Stimulated activated naive CD8-positive, alpha-beta T cell treated with anti-CD3 and anti-CD28 coated beads, Interleukin-15, amount 100 ng/mL, for 72 hours (primary cell): Measurements from ENCODE around the gene C20orf202.
A peak's percentile ranks its signal among the peaks of the same experiment; 100 is the strongest.

ENCODE experiments used
- ATAC-seq: fragments of 150-1000 bp; cut with Tn5 transposase; 2 replicates; pipeline ENCODE4 v1.10.0; 2021; ENCODE audit warnings: mild to moderate bottlenecking, moderate library complexity
- DNase-seq, 2 donors: peaks; one replicate each; pipeline ENCODE4 v3.0.0; 2021 to 2022
- H3K27ac Mint-ChIP-seq, 2 donors: one replicate each; pipeline ENCODE4 v1.8.0; 2022; ENCODE audit warnings: mild to moderate bottlenecking in 2 of 2, mixed read lengths in 2 of 2, moderate library complexity in 2 of 2
- H3K27me3 Mint-ChIP-seq: one replicate; pipeline ENCODE4 v1.8.0; 2022; ENCODE audit warnings: mixed read lengths
- H3K4me1 Mint-ChIP-seq: one replicate; pipeline ENCODE4 v1.8.0; 2022; ENCODE audit warnings: mild to moderate bottlenecking, mixed read lengths
- H3K4me3 Mint-ChIP-seq, 2 donors: one replicate each; pipeline ENCODE4 v1.8.0; 2022; ENCODE audit warnings: mild to moderate bottlenecking in 2 of 2, mixed read lengths in 2 of 2, moderate library complexity in 1 of 2
- H3K9me3 Mint-ChIP-seq, 2 donors: one replicate each; pipeline ENCODE4 v1.8.0; 2022; ENCODE audit warnings: mixed read lengths in 2 of 2

Gene C20orf202

DNA sequence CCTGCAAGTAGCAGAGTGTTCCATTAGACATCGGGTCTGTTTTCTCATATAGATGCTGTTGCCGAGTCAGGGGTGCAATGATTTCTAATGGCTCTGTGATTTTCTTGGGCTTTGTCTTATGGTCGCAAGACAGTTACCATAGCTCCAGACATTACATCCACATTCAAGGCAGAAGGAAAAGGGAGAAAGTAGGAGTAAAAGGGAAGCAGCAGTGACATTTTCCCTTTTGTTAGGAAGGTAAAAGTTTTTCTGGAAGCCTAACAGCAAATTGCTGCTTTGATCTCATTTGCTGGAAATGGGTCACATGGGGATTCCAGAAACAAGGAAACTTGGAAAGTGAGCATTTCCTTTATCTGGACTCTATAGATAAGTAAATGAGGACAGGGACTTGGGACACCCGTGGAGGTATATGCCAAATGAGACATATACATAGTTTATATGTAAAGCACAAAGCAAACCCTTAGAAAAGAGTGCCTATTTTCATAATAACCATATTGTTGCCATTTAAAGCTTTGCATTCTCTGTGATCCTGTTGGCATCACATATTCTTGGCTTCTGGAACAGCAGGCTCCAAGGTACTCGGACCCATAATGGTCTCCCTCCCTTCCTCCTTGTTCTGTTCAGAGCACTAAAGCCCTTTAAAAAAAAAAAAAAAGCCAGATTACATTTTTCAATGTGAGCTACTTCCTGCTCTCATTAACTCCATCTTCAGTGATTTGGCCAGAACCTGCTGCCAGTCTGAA lies at the start of gene C20orf202:
C20orf202 (plus strand) TSS at position 693 of the 743 bp plus-strand sequence. CDS start 132 bp downstream, outside the sequence.
- no peak within 1 kb of the TSS for H3K4me3 Mint-ChIP-seq
- H3K27ac Mint-ChIP-seq = no peak within 1 kb of the TSS
- peaks cover 8% of the 10 kb centered on the region for H3K4me1 Mint-ChIP-seq
- no peaks in the 10 kb centered on the region for H3K9me3 Mint-ChIP-seq
- no peaks in the 10 kb centered on the region for H3K27me3 Mint-ChIP-seq
- ATAC-seq (no peak), DNase-seq (no peak)

DNA sequence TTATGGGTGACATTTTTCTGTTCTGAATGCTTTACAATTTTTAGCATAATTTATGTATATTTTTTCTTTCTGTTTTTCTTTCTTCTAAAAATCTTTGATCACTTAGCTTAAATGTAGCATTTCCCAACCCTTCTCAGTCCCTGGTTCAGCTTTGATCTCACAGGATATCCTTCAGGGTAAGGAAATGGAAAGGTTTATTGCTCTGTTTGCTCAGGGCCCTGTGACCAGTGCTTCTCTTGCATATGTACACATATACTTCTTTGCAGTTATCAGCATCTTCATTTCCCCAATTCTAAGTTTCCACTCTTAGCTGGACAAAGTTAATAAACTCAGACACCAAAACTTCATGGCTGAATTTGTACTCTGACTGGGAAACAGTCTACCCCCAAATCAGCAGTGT lies 49.0 kb upstream of the C20orf202 start:
- DNase-seq = no peak

DNA sequence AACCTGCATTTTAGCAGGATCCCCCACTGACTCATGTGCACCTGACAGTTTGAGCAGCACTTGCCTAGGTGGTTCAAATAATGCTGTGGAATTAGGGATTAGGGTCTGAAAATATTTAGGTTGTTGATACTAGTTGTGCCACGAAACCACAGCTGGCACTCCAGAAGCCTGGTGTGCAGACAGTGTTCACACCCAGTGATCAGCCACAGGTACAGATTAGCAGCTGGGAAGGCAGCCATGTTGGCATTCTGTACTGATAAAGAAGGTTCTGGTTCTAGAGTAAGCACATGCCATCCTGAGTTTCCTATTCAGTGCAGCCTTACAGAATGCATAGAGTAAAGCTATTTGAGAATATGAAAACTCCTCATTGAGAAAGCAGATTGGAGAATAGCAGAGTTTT lies 48.6 kb upstream of the C20orf202 start:
- Mint-ChIP-seq H3K4me3 (no peak overlapping the region), H3K27ac (no peak overlapping the region), H3K27me3 (no peaks in the 10 kb centered on the region), H3K9me3 (no peaks in the 10 kb centered on the region), H3K4me1 (peaks cover 11% of the 10 kb centered on the region)
- no peak for ATAC-seq
- DNase-seq = no peak

More for the DNA sequence above, 49.0 kb upstream of the C20orf202 start:
- no peak for ATAC-seq
- Mint-ChIP-seq H3K27me3 (no peaks in the 10 kb centered on the region), H3K4me3 (no peak overlapping the region), H3K27ac (no peak overlapping the region), H3K9me3 (no peaks in the 10 kb centered on the region), H3K4me1 (peaks cover 11% of the 10 kb centered on the region)

DNA sequence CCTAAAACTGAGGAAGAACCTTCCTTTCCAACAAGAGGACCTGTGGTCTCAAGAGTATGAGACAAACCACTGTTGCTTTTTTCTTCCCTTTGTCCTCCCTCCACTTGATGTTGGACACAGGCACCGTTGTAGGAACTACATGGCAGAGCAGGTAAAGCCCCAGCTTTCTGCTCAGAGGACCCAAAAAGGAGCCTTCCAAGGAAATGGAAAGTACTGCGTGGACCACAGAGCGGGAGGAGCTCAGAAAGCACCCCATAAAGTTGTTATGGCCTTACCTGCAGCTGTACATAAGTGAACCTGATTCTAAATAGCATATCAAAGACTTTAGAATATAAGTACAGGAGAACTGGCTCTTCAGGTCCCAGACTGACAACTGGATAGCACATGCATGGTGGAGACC lies 47.9 kb upstream of the C20orf202 start:
- Mint-ChIP-seq H3K4me3 (no peak overlapping the region), H3K9me3 (no peaks in the 10 kb centered on the region), H3K27me3 (no peaks in the 10 kb centered on the region), H3K27ac (no peak overlapping the region), H3K4me1 (peaks cover 11% of the 10 kb centered on the region)
- DNase-seq (no peak), ATAC-seq (no peak)

DNA sequence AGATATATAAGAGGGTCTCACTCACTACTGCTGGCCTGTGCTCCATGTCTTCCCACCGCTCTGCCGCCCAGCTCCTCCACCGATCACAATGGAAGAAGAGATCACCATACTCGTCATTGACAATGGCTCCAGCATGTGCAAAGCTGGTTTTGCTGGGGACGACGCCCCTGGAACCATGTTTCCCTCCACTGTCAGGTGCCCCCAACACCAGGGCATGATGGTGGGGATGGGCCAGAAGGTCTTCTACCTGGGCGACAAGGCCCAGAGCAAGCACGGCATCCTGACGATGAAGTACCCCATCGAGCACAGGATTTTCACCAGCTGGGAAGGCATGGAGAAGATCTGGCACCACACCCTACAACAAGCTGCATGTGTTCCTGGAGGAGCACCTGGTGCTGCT lies 42.8 kb upstream of the C20orf202 start:
- Mint-ChIP-seq H3K27me3 (no peaks in the 10 kb centered on the region), H3K27ac (peak overlapping the region in 1 of 2 donors; percentile 77), H3K4me3 (no peak overlapping the region), H3K4me1 (peaks cover 7% of the 10 kb centered on the region), H3K9me3 (no peaks in the 10 kb centered on the region)
- DNase-seq (no peak), ATAC-seq (no peak)

DNA sequence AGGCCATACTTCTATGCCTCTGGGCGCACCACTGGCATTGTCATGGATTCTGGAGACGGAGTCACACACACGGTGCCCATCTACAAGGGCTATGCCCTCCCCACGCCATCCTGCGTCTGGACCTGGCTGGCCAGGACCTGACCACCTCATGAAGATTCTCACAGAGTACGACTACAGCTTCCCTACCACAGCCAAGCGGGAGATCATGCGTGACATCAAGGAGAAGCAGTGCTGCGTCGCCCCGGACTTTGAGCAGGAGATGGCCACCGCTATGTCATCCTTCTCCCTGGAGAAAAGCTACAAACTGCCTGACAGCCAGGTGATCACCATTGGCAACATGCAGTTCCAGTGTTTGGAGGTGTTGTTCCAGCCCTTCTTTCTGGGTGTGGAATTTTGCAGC lies 42.3 kb upstream of the C20orf202 start:
- ATAC-seq (no peak), DNase-seq (no peak)
- Mint-ChIP-seq H3K27ac (peak overlapping the region; percentile 27 to 77), H3K4me3 (no peak overlapping the region), H3K27me3 (no peaks in the 10 kb centered on the region), H3K4me1 (peaks cover 7% of the 10 kb centered on the region), H3K9me3 (no peaks in the 10 kb centered on the region)

DNA sequence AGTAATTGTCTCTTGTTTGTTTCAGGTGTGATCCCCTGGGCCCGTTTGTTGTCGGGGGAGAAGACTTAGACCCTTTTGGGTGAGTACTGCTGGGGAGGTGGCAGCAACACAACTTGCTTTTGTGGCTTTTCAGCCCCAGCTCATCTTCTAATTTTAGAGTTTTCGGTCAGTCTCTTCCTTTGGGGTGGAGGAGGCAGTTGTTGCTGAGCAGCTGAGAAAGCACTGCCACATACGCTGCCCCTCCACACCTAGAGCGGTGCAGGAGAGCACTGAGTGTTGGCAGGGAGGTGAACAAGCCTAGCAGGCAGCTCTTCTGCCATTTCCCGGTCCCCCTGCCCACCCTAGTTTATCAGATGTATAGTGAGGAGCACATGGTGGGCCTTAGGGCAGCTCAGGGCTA lies 40.1 kb upstream of the C20orf202 start:
- no peak for DNase-seq
- no peak overlapping the region for H3K4me3 Mint-ChIP-seq
- no peak for ATAC-seq
- H3K9me3 Mint-ChIP-seq = no peaks in the 10 kb centered on the region
- no peaks in the 10 kb centered on the region for H3K27me3 Mint-ChIP-seq
- H3K4me1 Mint-ChIP-seq = peaks cover 7% of the 10 kb centered on the region
- no peak overlapping the region for H3K27ac Mint-ChIP-seq

DNA sequence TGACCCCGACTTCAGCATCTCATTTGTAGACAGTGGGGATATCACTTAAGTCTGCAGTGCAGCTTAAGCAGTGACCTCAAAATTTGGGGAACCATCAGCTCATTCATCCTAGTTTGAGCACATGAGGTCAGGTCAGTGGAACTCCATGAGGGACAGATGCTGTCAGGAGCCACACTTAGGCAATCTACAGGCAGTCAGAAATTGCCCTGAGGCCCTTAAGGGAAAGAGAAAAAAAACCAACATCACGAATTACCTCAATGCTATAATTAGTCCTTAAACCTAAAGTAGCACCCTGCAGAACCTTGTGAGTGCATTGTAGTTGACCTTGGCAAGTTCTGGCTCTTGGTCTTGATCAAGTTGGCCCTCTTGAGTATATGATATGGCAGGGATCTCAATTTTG lies 39.6 kb upstream of the C20orf202 start:
- peaks cover 7% of the 10 kb centered on the region for H3K4me1 Mint-ChIP-seq
- H3K4me3 Mint-ChIP-seq = no peak overlapping the region
- no peaks in the 10 kb centered on the region for H3K27me3 Mint-ChIP-seq
- H3K9me3 Mint-ChIP-seq = no peaks in the 10 kb centered on the region
- no peak overlapping the region for H3K27ac Mint-ChIP-seq
- ATAC-seq (no peak), DNase-seq (no peak)

DNA sequence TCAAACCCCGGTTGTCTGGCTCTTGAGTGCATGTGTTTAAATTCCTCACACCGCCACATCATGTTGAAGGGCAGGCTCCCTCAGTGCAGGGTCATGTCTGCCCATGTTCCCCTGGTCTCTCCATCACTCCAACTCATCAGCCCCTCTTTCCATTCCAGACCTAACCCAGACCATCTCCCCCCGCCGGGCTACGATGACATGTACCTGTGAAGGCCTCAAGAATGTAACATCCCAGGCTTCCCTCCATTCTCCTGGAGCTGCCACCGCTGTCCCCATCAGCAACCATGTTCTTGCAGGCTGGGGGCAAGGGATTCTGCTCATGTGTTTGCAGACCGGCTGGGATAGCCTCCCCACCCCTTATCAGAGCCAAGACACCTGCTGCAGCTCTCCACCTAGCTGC lies 38.4 kb upstream of the C20orf202 start:
- Mint-ChIP-seq H3K9me3 (no peaks in the 10 kb centered on the region), H3K27me3 (no peaks in the 10 kb centered on the region), H3K27ac (peak overlapping the region; percentile 17 to 56), H3K4me3 (no peak overlapping the region), H3K4me1 (peaks cover 7% of the 10 kb centered on the region)
- no peak for ATAC-seq
- no peak for DNase-seq

DNA sequence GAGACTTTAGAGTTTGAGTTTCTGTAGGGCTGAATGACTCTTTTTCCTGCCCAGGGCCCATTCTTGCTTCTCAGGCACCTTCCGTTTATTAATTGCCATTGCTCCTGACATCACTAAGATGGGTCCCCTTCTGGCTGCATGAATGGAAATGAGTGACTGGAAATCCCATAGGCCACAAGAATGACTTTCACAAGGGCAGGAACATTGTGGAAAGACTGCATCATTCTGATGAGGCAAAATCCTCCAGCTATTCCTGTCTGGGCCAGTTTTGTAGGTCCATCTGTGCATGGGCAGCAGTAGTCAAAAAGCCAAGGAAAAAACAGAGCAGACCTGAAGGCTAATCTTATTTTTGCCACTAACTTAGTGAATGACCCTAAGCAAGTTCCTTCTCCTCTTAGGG lies 37.7 kb upstream of the C20orf202 start:
- Mint-ChIP-seq H3K27me3 (no peaks in the 10 kb centered on the region), H3K9me3 (no peaks in the 10 kb centered on the region), H3K27ac (no peak overlapping the region), H3K4me3 (no peak overlapping the region), H3K4me1 (peaks cover 7% of the 10 kb centered on the region)
- ATAC-seq (no peak), DNase-seq (no peak)

DNA sequence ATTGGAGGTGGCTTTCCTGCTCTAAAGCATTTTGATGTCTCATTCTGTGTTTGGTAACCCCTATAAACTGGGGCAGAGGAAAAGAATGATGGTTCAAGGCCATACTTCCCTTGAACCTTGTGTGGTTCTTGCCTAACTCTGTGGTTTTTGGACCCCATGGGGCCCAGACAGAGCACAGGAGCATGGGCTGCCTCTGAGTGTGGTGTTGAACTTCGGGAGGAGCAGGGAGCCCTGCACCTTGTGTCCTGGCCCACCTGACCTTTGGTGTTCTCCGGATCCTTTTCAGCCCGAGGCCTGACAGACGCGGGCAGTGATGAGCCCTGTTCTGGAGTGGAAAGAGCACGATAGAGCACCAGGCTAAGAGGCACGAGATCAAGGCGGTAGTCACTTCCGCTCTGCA lies 37.3 kb upstream of the C20orf202 start:
- Mint-ChIP-seq H3K27me3 (no peaks in the 10 kb centered on the region), H3K9me3 (no peaks in the 10 kb centered on the region), H3K27ac (no peak overlapping the region), H3K4me1 (peaks cover 7% of the 10 kb centered on the region), H3K4me3 (no peak overlapping the region)
- ATAC-seq = no peak
- DNase-seq = no peak

DNA sequence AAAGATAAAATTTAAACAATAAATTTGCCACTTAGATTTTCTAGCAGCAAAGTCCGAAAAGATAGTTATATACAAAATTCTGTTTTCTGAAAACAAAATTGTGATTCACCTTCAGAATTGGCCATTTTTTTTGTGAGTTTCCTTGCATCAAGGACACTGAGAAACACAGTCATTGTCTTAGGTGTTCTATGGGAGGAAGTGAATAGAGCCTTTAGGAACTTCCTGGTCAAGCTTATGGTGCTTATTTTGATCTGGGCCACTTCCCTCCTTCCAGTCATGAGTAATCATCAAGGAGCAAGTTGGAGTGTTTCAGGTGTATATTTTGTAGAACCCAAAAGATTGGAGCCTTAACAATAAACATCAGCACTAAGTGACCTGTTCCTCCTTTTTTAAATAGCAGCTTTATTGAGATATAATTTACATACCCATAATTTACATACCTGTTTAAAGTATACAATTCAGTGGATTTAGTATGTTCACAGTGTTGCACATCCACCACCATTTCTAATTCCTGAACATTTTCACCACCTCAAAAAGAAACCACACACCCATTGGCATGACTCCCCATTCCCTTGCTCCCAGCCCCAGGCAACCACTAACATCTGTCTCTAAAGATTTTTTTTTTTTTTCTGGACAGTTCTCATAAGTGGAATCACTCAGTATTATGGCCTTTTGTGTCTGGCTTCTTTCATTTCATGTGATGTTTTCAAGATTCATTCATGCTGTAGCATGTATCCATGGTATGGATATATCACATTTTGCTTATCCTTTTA lies 36.1 kb upstream of the C20orf202 start:
- H3K27ac Mint-ChIP-seq = no peak overlapping the region
- no peaks in the 10 kb centered on the region for H3K27me3 Mint-ChIP-seq
- H3K4me1 Mint-ChIP-seq = peaks cover 7% of the 10 kb centered on the region
- ATAC-seq (no peak), DNase-seq (no peak)
- no peak overlapping the region for H3K4me3 Mint-ChIP-seq
- H3K9me3 Mint-ChIP-seq = no peaks in the 10 kb centered on the region

DNA sequence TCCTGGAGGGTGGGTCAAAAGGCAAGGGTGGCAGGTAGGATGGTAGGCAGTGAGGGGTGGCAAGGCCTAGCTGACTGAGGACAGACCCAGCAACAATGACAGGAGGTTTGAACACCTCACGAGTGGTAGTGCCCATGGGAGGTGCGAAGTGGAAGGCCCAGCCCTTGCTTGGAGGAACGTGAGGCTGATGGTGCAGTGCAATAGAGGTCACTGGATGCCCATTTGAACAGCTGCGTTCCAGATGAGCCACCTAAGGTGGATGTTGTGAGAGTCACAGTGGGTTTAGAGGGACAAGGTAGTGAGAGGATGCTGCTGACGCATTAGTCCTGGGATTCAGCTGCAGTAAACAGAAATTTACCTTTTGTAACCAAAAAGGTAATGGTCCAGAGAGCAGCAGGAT lies 34.0 kb upstream of the C20orf202 start:
- H3K27me3 Mint-ChIP-seq = no peaks in the 10 kb centered on the region
- H3K4me1 Mint-ChIP-seq = peaks cover 7% of the 10 kb centered on the region
- H3K4me3 Mint-ChIP-seq = no peak overlapping the region
- DNase-seq (no peak), ATAC-seq (no peak)
- H3K27ac Mint-ChIP-seq = no peak overlapping the region
- H3K9me3 Mint-ChIP-seq = no peaks in the 10 kb centered on the region

DNA sequence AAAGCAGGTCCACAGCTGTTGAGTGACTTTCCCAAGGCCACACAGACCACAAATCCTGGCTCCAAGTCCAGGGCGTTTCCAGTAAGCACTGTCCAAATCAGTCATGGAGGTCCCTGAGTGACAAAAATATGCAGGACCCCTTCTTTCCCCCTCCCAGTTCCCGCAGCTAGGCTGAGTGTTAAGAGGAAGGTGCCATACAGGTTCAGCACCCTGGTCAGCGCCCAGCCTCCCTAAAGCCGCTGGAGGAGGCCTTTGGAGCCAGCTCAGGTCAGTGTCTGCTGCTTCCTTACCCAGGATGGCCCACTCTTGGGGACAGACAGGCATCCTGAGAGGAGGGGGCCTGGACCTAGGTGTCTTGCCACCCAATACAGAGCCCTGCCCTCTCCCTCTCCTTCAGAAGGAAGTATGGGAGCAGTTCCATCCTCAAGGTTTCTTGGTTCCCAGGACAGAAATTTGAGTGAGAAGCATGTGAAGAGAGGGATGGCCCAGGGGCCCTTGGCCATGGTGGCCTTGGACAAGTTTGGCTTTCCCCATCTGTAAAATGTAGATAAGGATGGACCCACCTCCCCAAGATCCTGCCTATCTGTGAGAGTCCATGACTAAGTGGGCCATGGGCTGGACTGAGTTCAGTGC lies 31.7 kb upstream of the C20orf202 start:
- DNase-seq = no peak
- Mint-ChIP-seq H3K9me3 (no peaks in the 10 kb centered on the region), H3K4me3 (no peak overlapping the region), H3K4me1 (no peaks in the 10 kb centered on the region), H3K27me3 (no peaks in the 10 kb centered on the region), H3K27ac (no peak overlapping the region)
- no peak for ATAC-seq

DNA sequence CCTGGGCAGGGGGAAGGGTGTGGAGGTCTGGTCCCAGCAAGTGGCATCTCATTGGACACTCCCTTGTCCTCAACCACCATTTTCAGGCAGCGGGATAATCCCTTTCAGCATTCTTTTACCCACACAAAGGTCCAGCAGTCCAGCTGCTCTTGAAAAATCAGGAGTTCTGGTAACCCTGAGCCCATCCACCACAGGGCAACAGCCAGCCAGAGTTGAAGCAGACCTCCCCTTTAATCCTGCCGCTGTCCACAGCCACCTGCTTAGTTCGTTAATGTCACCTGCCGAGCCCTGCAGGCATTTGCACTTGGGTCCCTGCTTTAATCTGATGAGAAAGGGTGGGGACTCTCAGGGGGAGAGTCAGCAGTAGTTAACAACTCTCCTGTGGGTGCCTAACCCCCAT lies 29.6 kb upstream of the C20orf202 start:
- Mint-ChIP-seq H3K4me1 (no peaks in the 10 kb centered on the region), H3K4me3 (no peak overlapping the region), H3K27me3 (no peaks in the 10 kb centered on the region), H3K27ac (no peak overlapping the region), H3K9me3 (no peaks in the 10 kb centered on the region)
- ATAC-seq (no peak), DNase-seq (no peak)

DNA sequence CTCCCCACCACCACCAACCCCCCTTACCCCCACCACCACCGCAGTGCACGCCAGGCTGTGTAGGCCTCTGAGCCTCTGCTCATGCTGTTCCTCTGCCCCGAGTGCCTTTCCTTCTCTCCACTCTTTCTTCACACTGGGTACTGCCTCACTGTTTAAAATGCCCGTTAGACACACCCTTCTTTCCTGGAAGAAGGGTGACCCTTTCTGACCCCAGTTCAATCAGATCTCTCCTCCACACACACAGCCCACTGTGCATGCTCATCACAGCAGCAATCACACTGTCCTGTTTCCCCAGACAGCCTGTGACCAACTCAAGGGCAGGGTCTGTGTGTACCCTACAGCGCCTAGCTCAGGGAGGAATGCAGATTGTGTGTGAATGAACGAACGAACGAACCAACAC lies 28.5 kb upstream of the C20orf202 start:
- ATAC-seq = no peak
- Mint-ChIP-seq H3K27me3 (no peaks in the 10 kb centered on the region), H3K4me3 (no peak overlapping the region), H3K4me1 (no peaks in the 10 kb centered on the region), H3K27ac (peak overlapping the region in 1 of 2 donors; percentile 21), H3K9me3 (no peaks in the 10 kb centered on the region)
- no peak for DNase-seq
